ENCODE data around the gene KLF17. TPM values are rescaled to one million over a fixed set of nuclear protein-coding genes. Genes with fewer than 3 reads are reported as not detected.

Gene KLF17
- total and polyA plus RNA-seq, 2 of the 8 experiments (the other 6 are each of a cell fraction or from before 2014, with no cell fraction given) = not detected

DNA sequence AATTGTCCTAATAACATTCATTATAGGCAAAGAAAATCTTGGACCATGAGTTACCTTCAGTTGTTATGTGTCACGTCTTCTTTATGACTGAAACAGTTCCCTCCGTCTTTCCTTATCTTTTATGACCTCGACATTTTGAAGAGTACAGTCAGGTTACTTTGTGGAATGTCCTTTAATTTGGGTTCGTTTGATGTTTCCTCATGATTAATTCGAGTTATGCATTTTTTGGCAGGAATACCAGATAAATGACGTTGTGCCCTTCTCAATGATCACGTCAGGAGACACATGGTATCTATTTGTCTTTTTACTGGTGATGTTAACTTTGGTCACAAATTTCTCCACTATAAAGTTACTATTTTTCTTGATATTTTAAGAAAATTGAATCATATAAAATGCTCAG, 17.3 kb upstream of the KLF17 start:
- no peak for FAIRE-seq
- TF ChIP-seq NANOG (IDR thresholded peaks at IDR 0.05; ENCODE audit: insufficient read depth, low read depth, low read length, poor library complexity, severe bottlenecking) (no peak), SIN3A (conservative IDR thresholded peaks at IDR 0.05 in 1 of 2, IDR thresholded peaks at IDR 0.05 in 1 of 2; ENCODE audit: low read depth in 1 of 2, low read length in 2 of 2) (no peak), SIRT6 (IDR thresholded peaks at IDR 0.05; ENCODE audit: low read length) (no peak), MAFK (IDR thresholded peaks at IDR 0.05; ENCODE audit: low read depth, low read length) (no peak), POLR2A (IDR thresholded peaks at IDR 0.05; ENCODE audit: control extremely low read depth in 1 of 2, low read depth in 2 of 2, low read length in 2 of 2) (no peak), NRF1 (IDR thresholded peaks at IDR 0.05; ENCODE audit: low read depth, low read length) (no peak), BCL11A (IDR thresholded peaks at IDR 0.05; ENCODE audit: low read depth in 2 of 2, low read length in 2 of 2) (no peak), YY1 (IDR thresholded peaks at IDR 0.05; ENCODE audit: low read depth, low read length) (no peak), SIX5 (IDR thresholded peaks at IDR 0.05; ENCODE audit: low read depth, low read length) (no peak), EP300 (IDR thresholded peaks at IDR 0.05; ENCODE audit: borderline replicate concordance in 1 of 2, low read depth in 2 of 2, low read length in 2 of 2) (no peak), KDM1A (IDR thresholded peaks at IDR 0.05; ENCODE audit: borderline replicate concordance, low read length) (no peak), SAP30 (IDR thresholded peaks at IDR 0.05; ENCODE audit: insufficient read depth, insufficient replicate concordance, low read length) (no peak), RXRA (IDR thresholded peaks at IDR 0.05; ENCODE audit: insufficient read depth, low read depth, low read length) (no peak), JUND (IDR thresholded peaks at IDR 0.05; ENCODE audit: low read length) (no peak)
- TF ChIP-seq, protein P1, sequence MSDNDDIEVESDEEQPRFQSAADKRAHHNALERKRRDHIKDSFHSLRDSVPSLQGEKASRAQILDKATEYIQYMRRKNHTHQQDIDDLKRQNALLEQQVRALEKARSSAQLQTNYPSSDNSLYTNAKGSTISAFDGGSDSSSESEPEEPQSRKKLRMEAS (IDR thresholded peaks at IDR 0.05) = no peak

More for the DNA sequence above, 17.3 kb upstream of the KLF17 start:
- Histone ChIP-seq H3K27ac (ENCODE audit: low read depth, low read length) (no peak overlapping the region), H4K8ac (ENCODE audit: extremely low read depth, insufficient read depth, low read length) (no peak overlapping the region), H3K14ac (ENCODE audit: insufficient read length) (no peak overlapping the region), H3K4me2 (ENCODE audit: insufficient read depth in 1 of 2, low read depth in 2 of 2, low read length in 2 of 2) (no peak overlapping the region), H3K4me1 (replicated peaks in 1 of 4; ENCODE audit: control insufficient read depth in 3 of 4, insufficient read depth in 4 of 4, low read length in 3 of 4) (no peaks in the 10 kb centered on the region), H3K27me3 (replicated peaks in 1 of 4; ENCODE audit: control insufficient read depth in 3 of 4, extremely low read depth in 1 of 4, insufficient read depth in 3 of 4, low read length in 3 of 4) (peaks cover 0 to 2% (median 0%) of the 10 kb centered on the region in 4 experiments; a peak in 1 of 7 replicates), H3K4ac (replicated peaks; ENCODE audit: insufficient read length, low read depth, low read length) (no peak overlapping the region), H3K56ac (replicated peaks; ENCODE audit: insufficient read length, low read depth, low read length) (no peak overlapping the region), H2BK120ac (replicated peaks; ENCODE audit: low read depth, low read length) (no peak overlapping the region), H4K5ac (ENCODE audit: insufficient read length, low read depth, low read length) (no peak overlapping the region), H3K18ac (ENCODE audit: extremely low read depth, low read length) (no peak overlapping the region), H4K20me1 (replicated peaks in 1 of 2; ENCODE audit: control insufficient read depth in 1 of 2, insufficient read depth in 2 of 2, low read length in 2 of 2) (no peaks in the 10 kb centered on the region), H3K4me3 (ENCODE audit: extremely low read depth in 1 of 4, insufficient read depth in 2 of 4, low read depth in 3 of 4, low read length in 4 of 4) (no peak overlapping the region), H3K9me3 (ENCODE audit: insufficient read depth in 2 of 2, low read depth in 1 of 2, low read length in 1 of 2) (no peaks in the 10 kb centered on the region), H3K9ac (replicated peaks in 1 of 4; ENCODE audit: extremely low read depth in 1 of 4, low read depth in 3 of 4, low read length in 3 of 4) (no peak overlapping the region), H3K79me1 (ENCODE audit: low read depth, low read length) (no peaks in the 10 kb centered on the region), H3K79me2 (ENCODE audit: control insufficient read depth in 1 of 2, insufficient read depth in 2 of 2, low read length in 2 of 2) (no peaks in the 10 kb centered on the region), H2BK15ac (ENCODE audit: low read length) (no peak overlapping the region), H2BK12ac (ENCODE audit: low read depth, low read length) (no peak overlapping the region), H2AK5ac (ENCODE audit: low read depth, low read length) (no peak overlapping the region), H2AFZ (ENCODE audit: low read length) (no peak overlapping the region), H2BK5ac (ENCODE audit: low read depth, low read length) (no peak overlapping the region), H3K36me3 (ENCODE audit: control insufficient read depth in 2 of 4, insufficient read depth in 4 of 4, low read length in 3 of 4) (no peaks in the 10 kb centered on the region), H3K23ac (ENCODE audit: insufficient read length) (no peak overlapping the region), H2BK20ac (ENCODE audit: low read length) (no peak overlapping the region), H3K23me2 (ENCODE audit: low read depth, low read length) (no peaks in the 10 kb centered on the region), H4K91ac (replicated peaks; ENCODE audit: insufficient read length, low read length) (no peak overlapping the region)
- WGBS, 2 experiments (ENCODE audit: extremely low coverage in 1 of 2, insufficient coverage in 1 of 2, insufficient read length in 1 of 2, insufficient replicate concordance in 2 of 2, low coverage in 1 of 2, low lambda C conversion rate in 2 of 2, missing lambda C conversion rate in 1 of 2) = 88% methylated on average over 7 of the region's 7 CpGs; no CpG with 5 or more reads in 1 of the 2 experiments
- CTCF ChIA-PET (ENCODE audit: partially characterized antibody) = no interaction called here
- POLR2A ChIA-PET (ENCODE audit: partially characterized antibody) = no interaction called here
- DNase-seq (ENCODE audit: low read depth in 1 of 2, low spot score in 2 of 2) = no peak

All from H1 (cell line).